ENCODE data around the gene MTMR11. TPM values are rescaled to one million over a fixed set of nuclear protein-coding genes. Genes with fewer than 3 reads are reported as not detected.
"Not testable (repeated sequence)": the region's sequence is repeated elsewhere in the genome, so short reads cannot be mapped to it uniquely, and the experiment has no call there.

The MTMR11 gene
- total RNA-seq, 1 donor from 2014 or later = 5.2 TPM

DNA sequence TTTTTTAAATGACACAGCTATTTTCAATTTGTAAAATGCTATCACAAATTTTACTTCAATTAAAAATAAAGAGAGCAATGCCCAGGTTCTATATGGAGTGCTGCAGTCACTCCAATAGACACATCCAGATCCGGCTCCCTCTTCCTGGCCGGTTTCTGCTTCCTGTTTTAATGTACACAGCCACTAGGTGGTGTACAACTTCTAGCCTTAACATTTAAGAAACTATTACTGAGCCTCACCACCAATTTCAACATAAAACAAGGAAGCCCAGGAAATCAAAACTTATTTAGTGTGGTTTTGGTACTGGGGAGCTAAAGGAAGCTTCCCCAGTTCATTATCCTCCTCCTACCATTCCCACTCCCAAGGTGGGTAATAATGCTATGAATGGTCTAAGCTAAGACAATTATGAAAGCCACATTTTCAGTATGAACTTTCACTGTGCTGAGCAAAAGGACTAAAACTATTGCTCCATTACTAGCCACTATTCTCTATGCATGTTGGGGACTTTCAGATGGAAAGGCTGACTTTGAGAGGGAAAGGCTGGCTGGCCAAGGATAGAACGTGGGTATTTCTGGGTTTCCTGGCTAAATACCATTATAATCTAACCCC, 25.5 kb upstream of the MTMR11 start:
- Mint-ChIP-seq H3K27ac (no peak overlapping the region), H3K9me3 (no peaks in the 10 kb centered on the region), H3K36me3 (ENCODE audit: low read depth) (peaks cover 56% of the 10 kb centered on the region), H3K27me3 (ENCODE audit: low read depth) (no peaks in the 10 kb centered on the region), H3K4me3 (ENCODE audit: low read depth) (no peak overlapping the region), H3K4me1 (ENCODE audit: low read depth) (peaks cover 19% of the 10 kb centered on the region)
- peak; percentile 30 for DNase-seq (ENCODE audit: low spot score)
- intact Hi-C loops (cut with micrococcal nuclease) = loop anchor here (1.0 to 5.0 kb wide), 3 partner anchors 88 to 225 kb away; no protein-coding TSS in a partner anchor

DNA sequence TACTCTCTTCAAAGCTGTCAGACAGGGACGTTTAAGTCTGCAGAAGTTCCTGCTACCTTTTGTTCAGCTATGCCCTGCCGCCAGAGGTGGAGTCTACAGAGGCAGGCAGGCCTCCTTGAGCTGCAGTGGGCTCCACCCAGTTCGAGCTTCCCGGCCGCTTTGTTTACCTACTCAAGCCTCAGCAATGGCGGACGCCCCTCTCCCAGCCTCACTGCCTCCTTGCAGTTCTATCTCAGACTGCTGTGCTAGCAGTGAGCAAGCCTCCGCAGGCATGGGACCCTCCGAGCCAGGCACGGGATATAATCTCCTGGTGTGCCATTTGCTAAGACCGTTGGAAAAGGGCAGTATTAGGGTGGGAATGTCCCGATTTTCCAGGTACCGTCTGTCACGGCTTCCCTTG, 20.9 kb upstream of the MTMR11 start:
- intact Hi-C loops (cut with micrococcal nuclease); H3K4me3 Mint-ChIP-seq (ENCODE audit: low read depth); H3K27me3 Mint-ChIP-seq (ENCODE audit: low read depth); DNase-seq (ENCODE audit: low spot score); H3K27ac Mint-ChIP-seq; H3K9me3 Mint-ChIP-seq: not testable (repeated sequence)
- Mint-ChIP-seq H3K4me1 (ENCODE audit: low read depth) (peaks cover 10% of the 10 kb centered on the region), H3K36me3 (ENCODE audit: low read depth) (peaks cover 70% of the 10 kb centered on the region)

DNA sequence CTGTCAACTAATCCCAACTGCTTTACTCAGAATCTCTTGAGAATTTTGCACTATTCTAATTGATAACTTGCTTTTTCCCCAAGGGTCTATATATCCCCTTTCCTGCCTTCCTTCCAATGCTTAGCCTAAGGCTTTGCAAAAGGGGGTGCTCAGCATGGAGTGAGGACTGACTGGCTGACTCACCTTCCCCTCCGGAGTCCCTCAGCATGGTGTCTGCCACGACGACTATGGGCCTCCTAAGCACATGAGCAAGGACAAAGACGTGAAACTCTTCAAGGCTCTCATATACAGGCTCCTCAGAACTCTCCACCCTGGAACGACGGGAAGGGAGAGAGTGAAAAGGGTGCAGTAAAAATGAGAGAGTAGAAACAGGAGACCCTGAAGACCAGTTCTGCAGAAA, 13.2 kb upstream of the MTMR11 start:
- intact Hi-C loops (cut with micrococcal nuclease) = no loop called here
- H3K36me3 Mint-ChIP-seq (ENCODE audit: low read depth) = peaks cover 57% of the 10 kb centered on the region
- DNase-seq (ENCODE audit: low spot score) = no peak
- H3K4me1 Mint-ChIP-seq (ENCODE audit: low read depth) = no peaks in the 10 kb centered on the region
- H3K4me3 Mint-ChIP-seq (ENCODE audit: low read depth) = no peak overlapping the region
- no peaks in the 10 kb centered on the region for H3K27me3 Mint-ChIP-seq (ENCODE audit: low read depth)
- H3K9me3 Mint-ChIP-seq = no peaks in the 10 kb centered on the region
- no peak overlapping the region for H3K27ac Mint-ChIP-seq

DNA sequence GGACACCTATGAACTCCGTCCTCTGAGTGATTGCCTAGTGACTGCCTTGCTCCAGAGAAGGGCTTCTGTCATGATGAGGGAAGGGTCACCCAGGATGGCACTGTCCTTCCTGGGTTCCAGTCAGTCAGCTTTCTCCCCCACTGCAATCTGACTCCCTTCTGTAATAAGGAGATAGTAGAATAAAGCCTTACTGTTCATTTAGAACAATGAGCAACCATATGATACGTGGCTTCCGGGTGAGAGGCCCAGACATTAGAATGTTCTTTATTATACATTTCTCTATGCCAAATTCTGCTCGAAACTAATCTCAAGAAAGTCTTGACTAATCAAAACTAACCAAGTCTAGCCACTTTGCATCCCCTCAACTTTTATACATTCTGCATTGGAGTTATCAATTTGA, 8.5 kb upstream of the MTMR11 start:
- Mint-ChIP-seq H3K4me1 (ENCODE audit: low read depth) (peaks cover 9% of the 10 kb centered on the region), H3K27me3 (ENCODE audit: low read depth) (no peaks in the 10 kb centered on the region), H3K9me3 (no peaks in the 10 kb centered on the region), H3K27ac (no peak overlapping the region), H3K4me3 (ENCODE audit: low read depth) (no peak overlapping the region), H3K36me3 (ENCODE audit: low read depth) (peaks cover 42% of the 10 kb centered on the region)
- no peak for DNase-seq (ENCODE audit: low spot score)
- intact Hi-C loops (cut with micrococcal nuclease) = no loop called here

DNA sequence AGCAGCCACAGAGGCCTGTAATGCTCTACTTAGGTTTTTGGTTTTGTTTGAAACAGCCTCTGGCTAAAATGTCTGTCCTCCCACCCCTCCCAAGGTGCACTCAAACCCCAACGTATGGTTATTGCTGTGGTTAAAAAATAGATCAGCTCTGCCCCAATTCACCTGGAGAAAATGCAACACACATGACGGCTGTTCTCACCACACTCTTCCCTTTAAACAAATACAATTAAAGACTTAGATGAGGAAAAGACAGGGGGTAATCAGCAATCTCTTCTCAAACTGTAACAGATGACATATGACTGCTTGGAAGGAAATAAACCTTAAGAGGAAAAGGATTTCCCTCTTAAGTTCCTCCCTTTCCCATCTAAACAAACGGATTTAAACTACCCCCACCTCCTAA, 6.2 kb upstream of the MTMR11 start:
- intact Hi-C loops (cut with micrococcal nuclease) = no loop called here
- Mint-ChIP-seq H3K4me1 (ENCODE audit: low read depth) (peaks cover 22% of the 10 kb centered on the region), H3K27me3 (ENCODE audit: low read depth) (no peaks in the 10 kb centered on the region), H3K4me3 (ENCODE audit: low read depth) (no peak overlapping the region), H3K36me3 (ENCODE audit: low read depth) (peaks cover 28% of the 10 kb centered on the region), H3K9me3 (no peaks in the 10 kb centered on the region), H3K27ac (no peak overlapping the region)
- no peak for DNase-seq (ENCODE audit: low spot score)

DNA sequence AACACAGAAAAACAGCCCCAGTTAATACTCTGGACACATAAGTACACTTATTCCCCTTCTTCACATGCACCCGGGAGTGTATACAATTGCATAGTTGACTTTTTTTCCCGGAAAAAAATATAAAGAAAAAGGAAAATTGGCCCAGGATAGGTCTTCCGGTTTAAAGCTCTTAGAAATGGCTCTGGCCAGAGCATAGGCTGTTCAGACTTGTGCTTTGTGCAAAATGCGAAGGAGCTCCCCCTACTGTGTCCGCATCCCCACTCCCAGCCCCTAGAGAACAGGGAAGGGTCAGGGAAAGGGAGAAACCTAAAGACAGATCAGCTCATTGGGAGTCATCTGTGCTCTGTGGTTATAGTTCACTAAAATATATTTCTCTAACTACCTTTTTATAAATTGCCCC, 5.5 kb upstream of the MTMR11 start:
- Mint-ChIP-seq H3K4me1 (ENCODE audit: low read depth) (peaks cover 29% of the 10 kb centered on the region), H3K27ac (no peak overlapping the region), H3K9me3 (no peaks in the 10 kb centered on the region), H3K4me3 (ENCODE audit: low read depth) (no peak overlapping the region), H3K27me3 (ENCODE audit: low read depth) (no peaks in the 10 kb centered on the region), H3K36me3 (ENCODE audit: low read depth) (peaks cover 23% of the 10 kb centered on the region)
- intact Hi-C loops (cut with micrococcal nuclease) = no loop called here
- DNase-seq (ENCODE audit: low spot score) = no peak

DNA sequence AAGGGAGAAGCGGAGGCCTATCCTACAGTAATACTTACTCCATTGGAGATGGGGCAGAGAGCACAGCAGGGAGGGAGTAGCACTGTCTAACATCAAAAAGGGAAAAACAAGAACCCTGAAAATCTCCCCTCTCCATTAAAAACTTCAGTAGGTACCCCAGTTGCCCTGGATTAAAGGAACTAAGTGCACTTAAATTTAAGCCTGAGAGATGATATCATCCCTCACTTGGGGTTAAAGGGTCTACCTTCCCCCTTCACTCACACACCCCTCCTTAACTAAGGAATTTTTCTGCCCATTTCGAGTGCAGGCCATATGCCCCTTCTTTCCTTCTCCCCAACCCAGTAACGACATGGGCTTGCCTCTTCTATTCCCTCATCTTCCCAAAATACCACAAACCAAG, 3.7 kb upstream of the MTMR11 start:
- intact Hi-C loops (cut with micrococcal nuclease) = no loop called here
- no peaks in the 10 kb centered on the region for H3K27me3 Mint-ChIP-seq (ENCODE audit: low read depth)
- H3K4me3 Mint-ChIP-seq (ENCODE audit: low read depth) = no peak overlapping the region
- peaks cover 31% of the 10 kb centered on the region for H3K4me1 Mint-ChIP-seq (ENCODE audit: low read depth)
- peak overlapping the region; percentile 10 for H3K27ac Mint-ChIP-seq
- H3K36me3 Mint-ChIP-seq (ENCODE audit: low read depth) = peaks cover 17% of the 10 kb centered on the region
- H3K9me3 Mint-ChIP-seq = no peaks in the 10 kb centered on the region
- no peak for DNase-seq (ENCODE audit: low spot score)

DNA sequence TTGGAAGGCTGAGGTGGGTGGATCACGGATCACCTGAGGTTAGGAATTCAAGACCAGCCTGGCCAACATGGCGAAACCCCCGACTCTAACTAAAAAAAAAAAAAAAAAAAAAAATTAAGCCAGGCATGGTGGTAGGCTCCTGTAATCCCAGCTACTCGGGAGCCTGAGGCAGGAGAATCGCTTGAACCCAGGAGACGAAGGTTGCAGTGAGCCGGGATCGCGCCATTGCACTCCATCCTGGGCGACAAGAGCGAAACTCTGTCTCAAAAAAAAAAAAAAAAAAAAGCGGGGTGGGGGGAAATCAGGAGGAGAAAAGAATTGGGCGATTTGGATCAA, 2.0 kb upstream of the MTMR11 start:
- H3K36me3 Mint-ChIP-seq (ENCODE audit: low read depth); H3K27me3 Mint-ChIP-seq (ENCODE audit: low read depth); H3K9me3 Mint-ChIP-seq; DNase-seq (ENCODE audit: low spot score): not testable (repeated sequence)
- Mint-ChIP-seq H3K27ac (peak overlapping the region; percentile 77), H3K4me1 (ENCODE audit: low read depth) (peaks cover 29% of the 10 kb centered on the region), H3K4me3 (ENCODE audit: low read depth) (peak overlapping the region; percentile 37)
- intact Hi-C loops (cut with micrococcal nuclease) = loop anchor here (1.0 to 5.0 kb wide), 3 partner anchors 7 to 69 kb away; partner anchors contain the start of gene SF3B4

DNA sequence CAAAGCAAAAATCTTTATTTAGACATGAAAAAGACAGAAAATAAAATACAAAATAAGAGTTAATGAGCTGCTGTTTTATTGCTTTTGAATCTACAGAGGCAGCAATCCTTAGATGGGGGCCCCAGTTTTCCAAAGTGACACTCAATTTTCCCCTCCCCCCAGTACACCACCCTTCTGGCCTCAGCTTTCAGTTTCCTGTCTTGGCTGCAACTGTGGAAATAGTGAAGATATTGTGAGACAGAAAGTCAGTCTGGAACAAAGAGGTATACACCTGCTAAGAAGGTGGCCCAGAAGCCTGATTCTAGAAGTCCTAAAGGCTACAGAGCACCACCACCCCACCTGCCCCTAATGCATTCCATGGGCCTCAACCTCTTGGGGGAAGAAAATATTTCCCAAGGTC, 1.1 kb upstream of the MTMR11 start:
- peak overlapping the region; percentile 46 for H3K27ac Mint-ChIP-seq
- peak overlapping the region; percentile 11 for H3K4me3 Mint-ChIP-seq (ENCODE audit: low read depth)
- H3K27me3 Mint-ChIP-seq (ENCODE audit: low read depth) = no peaks in the 10 kb centered on the region
- H3K36me3 Mint-ChIP-seq (ENCODE audit: low read depth) = no peaks in the 10 kb centered on the region
- intact Hi-C loops (cut with micrococcal nuclease) = loop anchor here (5.0 kb wide), 1 partner anchor 70 kb away; no protein-coding TSS in a partner anchor
- no peaks in the 10 kb centered on the region for H3K9me3 Mint-ChIP-seq
- DNase-seq (ENCODE audit: low spot score) = no peak
- H3K4me1 Mint-ChIP-seq (ENCODE audit: low read depth) = peaks cover 22% of the 10 kb centered on the region

DNA sequence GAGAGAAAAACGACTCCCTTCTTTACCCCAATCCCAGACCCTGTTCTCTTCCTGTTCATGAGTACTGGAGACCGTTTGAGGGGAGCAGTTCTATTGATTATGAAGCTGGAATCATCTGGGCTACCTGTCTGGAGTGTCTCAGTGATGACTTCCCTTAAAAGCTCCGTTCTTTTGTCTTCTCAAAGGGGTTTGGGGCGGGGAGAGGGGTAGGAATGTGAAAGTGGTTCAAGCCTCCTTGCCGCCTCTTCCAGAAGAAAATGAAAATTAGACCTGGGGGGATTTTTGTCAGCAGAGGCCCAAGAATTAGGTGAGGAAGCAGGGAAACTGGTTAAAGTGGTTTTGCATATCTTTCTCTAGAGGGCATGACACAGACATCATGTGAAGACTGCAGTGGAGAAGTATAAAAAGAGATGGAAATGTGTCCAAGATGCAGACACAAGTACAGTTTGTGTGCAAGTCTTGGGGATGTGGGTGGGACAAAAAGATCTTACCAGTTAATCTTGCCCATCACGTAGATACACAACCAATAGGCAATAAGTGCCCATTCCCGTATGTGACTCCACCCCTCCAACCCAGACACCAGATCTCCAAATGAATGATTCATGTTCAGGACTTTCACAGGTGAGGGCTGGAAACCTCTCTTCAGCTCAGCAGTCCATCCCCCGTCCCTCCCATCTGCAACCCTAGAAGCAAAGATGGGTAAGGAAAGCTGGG, 470 bp upstream of the MTMR11 start:
- Mint-ChIP-seq H3K27me3 (ENCODE audit: low read depth) (no peaks in the 10 kb centered on the region), H3K4me3 (ENCODE audit: low read depth) (peak overlapping the region; percentile 11), H3K4me1 (ENCODE audit: low read depth) (peaks cover 22% of the 10 kb centered on the region), H3K27ac (peak overlapping the region; percentile 42), H3K9me3 (no peaks in the 10 kb centered on the region), H3K36me3 (ENCODE audit: low read depth) (no peaks in the 10 kb centered on the region)
- intact Hi-C loops (cut with micrococcal nuclease) = loop anchor here (5.0 kb wide), 1 partner anchor 70 kb away; no protein-coding TSS in a partner anchor
- DNase-seq (ENCODE audit: low spot score) = no peak

DNA sequence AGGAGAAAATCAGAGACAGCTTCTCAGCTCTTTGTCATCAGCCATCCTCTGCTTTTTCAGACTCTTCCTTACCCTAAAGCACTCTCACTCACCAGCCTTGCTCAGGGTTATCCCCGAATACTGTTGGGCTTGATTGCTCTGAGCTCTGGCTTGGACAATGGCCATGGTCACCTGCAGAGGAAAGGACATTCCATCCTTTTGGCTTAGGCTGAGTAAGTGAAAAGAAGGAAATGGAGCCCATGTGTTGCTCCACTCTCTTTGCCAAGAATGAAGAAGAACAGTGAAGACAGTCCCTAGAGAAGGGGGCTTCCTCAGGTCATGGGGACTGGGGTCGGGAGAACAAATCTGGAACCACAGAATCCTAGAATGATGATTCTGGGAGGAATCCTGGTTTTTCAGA, 2.3 kb downstream of the MTMR11 start:
- Mint-ChIP-seq H3K4me1 (ENCODE audit: low read depth) (peaks cover 33% of the 10 kb centered on the region), H3K4me3 (ENCODE audit: low read depth) (no peak overlapping the region), H3K27ac (no peak overlapping the region), H3K36me3 (ENCODE audit: low read depth) (no peaks in the 10 kb centered on the region), H3K9me3 (no peaks in the 10 kb centered on the region), H3K27me3 (ENCODE audit: low read depth) (no peaks in the 10 kb centered on the region)
- no peak for DNase-seq (ENCODE audit: low spot score)
- intact Hi-C loops (cut with micrococcal nuclease) = no loop called here

DNA sequence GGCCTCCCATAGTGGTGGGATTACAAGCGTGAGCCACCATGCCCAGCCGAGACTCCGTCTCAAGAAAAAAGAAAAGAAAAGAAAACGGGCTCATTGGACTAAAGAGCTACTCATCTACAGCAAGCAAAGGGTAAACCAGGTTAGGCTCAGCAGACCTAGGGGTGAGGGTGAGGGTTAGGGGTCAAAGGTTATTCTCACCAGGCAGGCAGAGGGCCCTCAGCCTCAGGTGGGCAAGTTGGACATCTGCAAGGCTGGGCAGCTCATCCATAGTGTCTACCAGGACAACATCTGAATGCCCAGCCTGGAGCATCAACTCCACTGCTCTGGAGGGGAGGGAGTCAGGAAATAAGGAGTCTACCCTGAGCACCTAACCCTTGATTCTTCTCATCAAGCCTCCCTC, 3.5 kb downstream of the MTMR11 start:
- H3K27ac Mint-ChIP-seq = no peak overlapping the region
- no peaks in the 10 kb centered on the region for H3K27me3 Mint-ChIP-seq (ENCODE audit: low read depth)
- H3K9me3 Mint-ChIP-seq = no peaks in the 10 kb centered on the region
- H3K36me3 Mint-ChIP-seq (ENCODE audit: low read depth) = no peaks in the 10 kb centered on the region
- DNase-seq (ENCODE audit: low spot score) = no peak
- intact Hi-C loops (cut with micrococcal nuclease) = no loop called here
- no peak overlapping the region for H3K4me3 Mint-ChIP-seq (ENCODE audit: low read depth)
- peaks cover 35% of the 10 kb centered on the region for H3K4me1 Mint-ChIP-seq (ENCODE audit: low read depth)

DNA sequence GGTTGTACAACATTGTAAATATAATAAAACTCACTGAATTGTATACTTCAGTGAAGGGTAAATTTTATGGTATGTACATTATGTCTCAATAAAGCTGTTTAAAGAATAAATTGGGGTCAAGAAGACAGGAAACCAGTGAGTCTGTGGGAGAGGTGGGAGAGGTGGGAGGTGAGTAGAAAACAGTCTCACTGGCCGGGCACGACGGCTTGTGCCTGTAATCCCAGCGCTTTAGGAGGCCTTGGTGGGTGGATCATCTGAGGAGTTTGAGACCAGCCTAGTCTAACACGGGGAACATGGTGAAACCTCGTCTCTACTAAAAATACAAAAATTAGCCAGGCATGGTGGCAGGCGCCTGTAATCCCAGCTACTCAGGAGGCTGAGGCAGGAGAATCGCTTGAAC, 4.2 kb downstream of the MTMR11 start:
- intact Hi-C loops (cut with micrococcal nuclease) = no loop called here

More for the DNA sequence above, 4.2 kb downstream of the MTMR11 start:
- peaks cover 29% of the 10 kb centered on the region for H3K4me1 Mint-ChIP-seq (ENCODE audit: low read depth)
- H3K36me3 Mint-ChIP-seq (ENCODE audit: low read depth) = peaks cover 3% of the 10 kb centered on the region
- no peak overlapping the region for H3K27ac Mint-ChIP-seq
- no peak for DNase-seq (ENCODE audit: low spot score)
- no peaks in the 10 kb centered on the region for H3K27me3 Mint-ChIP-seq (ENCODE audit: low read depth)
- H3K4me3 Mint-ChIP-seq (ENCODE audit: low read depth) = no peak overlapping the region
- no peaks in the 10 kb centered on the region for H3K9me3 Mint-ChIP-seq
